HG03565 (cell line): ENCODE results near the gene SLC4A8.

Source experiments
- ATAC-seq: cut with Tn5 transposase; IDR thresholded peaks from one replicate; pipeline ENCODE4 v1.9.1; 2021; ENCODE audit warnings: mild to moderate bottlenecking, moderate library complexity; ENCODE audit not compliant: unreplicated experiment

Gene SLC4A8

GRCh38 chr12:51395283-51396230 is 29.1 kb upstream of the SLC4A8 start:
- peak; percentile 38 for ATAC-seq

- ATAC-seq, result no peak
Measured at GRCh38 chr12:51397670-51398069, 27.0 kb upstream of the SLC4A8 start.

GRCh38 chr12:51399891-51400290 is 24.7 kb upstream of the SLC4A8 start:
- no peak for ATAC-seq

GRCh38 chr12:51401020-51401419 is 23.6 kb upstream of the SLC4A8 start:
- no peak for ATAC-seq

GRCh38 chr12:51401486-51401885 is 23.1 kb upstream of the SLC4A8 start:
- no peak for ATAC-seq

GRCh38 chr12:51401900-51402299 is 22.7 kb upstream of the SLC4A8 start:
- ATAC-seq, result no peak

GRCh38 chr12:51403159-51403558 is 21.5 kb upstream of the SLC4A8 start:
- no peak for ATAC-seq

GRCh38 chr12:51403681-51404136 is 20.9 kb upstream of the SLC4A8 start:
- ATAC-seq, result no peak

- no peak for ATAC-seq
Measured at GRCh38 chr12:51404627-51405026, 20.0 kb upstream of the SLC4A8 start.

GRCh38 chr12:51405801-51406207 is 18.8 kb upstream of the SLC4A8 start:
- no peak for ATAC-seq

- ATAC-seq, result no peak
Measured at GRCh38 chr12:51406290-51406689, 18.3 kb upstream of the SLC4A8 start.

- no peak for ATAC-seq
Measured at GRCh38 chr12:51406859-51407258, 17.8 kb upstream of the SLC4A8 start.

- ATAC-seq, result no peak
Measured at GRCh38 chr12:51407604-51408003, 17.0 kb upstream of the SLC4A8 start.

- no peak for ATAC-seq
Measured at GRCh38 chr12:51409846-51410245, 14.8 kb upstream of the SLC4A8 start.

GRCh38 chr12:51413149-51413548 is 11.5 kb upstream of the SLC4A8 start:
- ATAC-seq, result no peak

- ATAC-seq, result no peak
Measured at GRCh38 chr12:51413791-51414190, 10.8 kb upstream of the SLC4A8 start.

- no peak for ATAC-seq
Measured at GRCh38 chr12:51415931-51416330, 8.7 kb upstream of the SLC4A8 start.

- no peak for ATAC-seq
Measured at GRCh38 chr12:51417826-51418225, 6.8 kb upstream of the SLC4A8 start.

- ATAC-seq, result no peak
Measured at GRCh38 chr12:51419425-51420193, 5.0 kb upstream of the SLC4A8 start.

- no peak for ATAC-seq
Measured at GRCh38 chr12:51421266-51421884, 3.3 kb upstream of the SLC4A8 start.

GRCh38 chr12:51424094-51424661 is 453 bp upstream of the SLC4A8 start:
- no peak for ATAC-seq
